HG03280 (cell line): ENCODE data around the gene POU2AF1.

Source experiments
- ATAC-seq: cut with Tn5 transposase; IDR thresholded peaks from one replicate; pipeline ENCODE4 v1.9.1; 2021; ENCODE audit warnings: mild to moderate bottlenecking, moderate library complexity; ENCODE audit not compliant: unreplicated experiment

POU2AF1 gene

DNA sequence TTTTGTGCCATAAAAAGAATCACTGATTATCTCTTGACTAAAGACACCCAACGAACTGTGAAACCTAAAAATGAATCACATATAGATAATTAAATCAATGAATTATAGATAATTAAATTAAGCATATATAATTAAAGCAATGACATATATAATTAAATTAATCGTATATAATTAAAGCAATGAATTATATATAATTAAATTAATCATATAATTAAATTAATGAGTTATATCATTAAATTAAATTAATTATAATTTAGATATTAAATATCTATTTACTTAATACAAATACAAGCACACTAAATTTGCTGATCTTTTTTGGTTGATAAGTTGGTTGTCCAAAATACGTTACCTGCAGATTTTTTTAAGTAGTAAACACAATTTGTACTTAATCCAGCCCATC, 30.9 kb downstream of the POU2AF1 start:
- ATAC-seq = no peak

- no peak for ATAC-seq
Observed at GRCh38 chr11:111347723-111348115, 31.4 kb downstream of the POU2AF1 start.

- no peak for ATAC-seq
Observed at GRCh38 chr11:111347002-111347722, 31.9 kb downstream of the POU2AF1 start.

DNA sequence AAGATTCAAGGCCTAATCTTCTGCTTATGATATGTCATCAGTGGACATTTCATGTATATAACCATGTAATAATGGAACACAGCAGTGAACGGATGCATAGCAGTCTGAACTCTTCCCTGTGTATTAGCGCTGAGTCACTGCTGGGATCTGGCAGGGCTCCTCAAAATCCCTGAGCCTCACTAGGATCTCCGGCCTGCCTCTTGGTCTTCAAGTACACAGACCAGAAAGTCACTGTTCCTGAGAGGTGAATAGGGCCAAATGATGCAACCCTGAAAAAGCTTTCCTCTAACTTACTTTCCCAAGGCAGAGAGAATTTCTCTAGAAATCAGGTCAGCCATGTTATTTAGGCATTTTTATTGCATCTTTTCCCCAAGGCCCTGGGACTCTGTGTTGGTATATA, 35.0 kb downstream of the POU2AF1 start:
- ATAC-seq = no peak

DNA sequence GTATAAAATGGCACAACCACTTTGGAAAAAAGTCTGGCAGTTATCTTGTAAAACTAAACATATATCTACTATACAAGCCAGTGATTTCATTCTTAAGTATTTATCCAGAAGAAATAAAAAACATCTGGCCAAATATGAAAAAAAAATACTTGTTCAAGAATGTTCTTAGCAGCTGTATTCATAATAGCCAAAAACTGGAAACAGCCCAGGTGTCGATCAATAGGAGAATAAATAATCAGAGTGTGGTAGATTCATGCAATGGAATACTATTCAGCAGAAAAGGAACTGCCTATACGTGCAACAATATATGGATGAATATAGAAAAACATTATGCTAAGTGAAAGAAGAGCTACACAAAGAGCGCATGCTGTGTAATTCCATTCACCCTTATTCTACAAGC, 36.7 kb downstream of the POU2AF1 start:
- no peak for ATAC-seq

- ATAC-seq = no peak
Observed at GRCh38 chr11:111339758-111340388, 39.2 kb downstream of the POU2AF1 start.

DNA sequence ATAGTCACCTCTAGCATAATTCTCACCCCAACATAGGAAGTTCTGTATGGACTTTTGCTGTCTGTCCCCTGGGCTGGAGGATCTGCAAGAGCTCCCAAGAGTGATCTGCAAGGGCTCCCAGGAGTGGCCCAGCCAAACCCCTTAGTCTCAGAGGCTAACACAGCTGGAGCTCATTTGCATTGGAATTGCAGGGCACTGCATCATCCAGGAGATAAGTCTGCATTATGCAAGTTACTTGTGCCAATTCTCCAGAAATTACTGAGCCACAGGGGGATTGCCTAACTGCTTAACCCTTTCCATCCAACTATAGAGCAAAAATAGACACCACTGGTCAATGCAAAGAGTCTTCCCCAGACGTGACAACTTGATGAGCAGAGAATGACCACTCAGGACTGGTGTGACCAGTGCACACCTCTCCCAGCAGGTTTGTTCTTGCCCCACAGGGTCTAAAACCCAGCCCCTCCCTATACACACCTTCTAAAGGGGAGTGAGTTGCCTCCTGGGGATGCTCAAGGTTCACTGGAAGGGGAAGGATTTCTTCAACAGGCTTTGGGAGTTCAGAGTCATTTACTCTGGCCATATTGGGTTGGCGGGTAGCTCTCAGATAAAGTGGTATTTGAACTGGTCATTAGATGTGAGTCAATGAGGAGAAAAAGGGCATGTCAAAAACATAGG, 42.4 kb downstream of the POU2AF1 start:
- ATAC-seq = no peak

- ATAC-seq = no peak
Observed at GRCh38 chr11:111336062-111336461, 43.0 kb downstream of the POU2AF1 start.

DNA sequence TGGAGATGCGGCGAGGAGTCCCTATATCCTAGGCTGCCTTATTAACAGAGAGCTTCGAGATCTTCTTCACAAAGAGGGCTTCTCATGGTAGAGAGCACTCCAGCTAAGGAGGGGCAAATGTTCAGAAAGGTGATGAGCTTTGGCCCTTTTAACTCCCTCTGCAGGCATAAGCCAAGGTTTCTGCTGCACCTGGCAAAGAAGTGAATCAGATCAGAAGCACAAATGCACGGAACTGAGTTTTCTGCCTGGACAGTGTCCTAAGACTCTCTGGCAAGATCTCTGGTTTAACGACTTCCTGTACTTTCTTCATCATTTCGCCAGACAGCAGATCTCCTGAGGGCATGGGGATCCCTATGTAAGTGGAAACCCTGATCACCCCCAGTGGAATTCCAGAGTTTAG, 43.5 kb downstream of the POU2AF1 start:
- no peak for ATAC-seq

DNA sequence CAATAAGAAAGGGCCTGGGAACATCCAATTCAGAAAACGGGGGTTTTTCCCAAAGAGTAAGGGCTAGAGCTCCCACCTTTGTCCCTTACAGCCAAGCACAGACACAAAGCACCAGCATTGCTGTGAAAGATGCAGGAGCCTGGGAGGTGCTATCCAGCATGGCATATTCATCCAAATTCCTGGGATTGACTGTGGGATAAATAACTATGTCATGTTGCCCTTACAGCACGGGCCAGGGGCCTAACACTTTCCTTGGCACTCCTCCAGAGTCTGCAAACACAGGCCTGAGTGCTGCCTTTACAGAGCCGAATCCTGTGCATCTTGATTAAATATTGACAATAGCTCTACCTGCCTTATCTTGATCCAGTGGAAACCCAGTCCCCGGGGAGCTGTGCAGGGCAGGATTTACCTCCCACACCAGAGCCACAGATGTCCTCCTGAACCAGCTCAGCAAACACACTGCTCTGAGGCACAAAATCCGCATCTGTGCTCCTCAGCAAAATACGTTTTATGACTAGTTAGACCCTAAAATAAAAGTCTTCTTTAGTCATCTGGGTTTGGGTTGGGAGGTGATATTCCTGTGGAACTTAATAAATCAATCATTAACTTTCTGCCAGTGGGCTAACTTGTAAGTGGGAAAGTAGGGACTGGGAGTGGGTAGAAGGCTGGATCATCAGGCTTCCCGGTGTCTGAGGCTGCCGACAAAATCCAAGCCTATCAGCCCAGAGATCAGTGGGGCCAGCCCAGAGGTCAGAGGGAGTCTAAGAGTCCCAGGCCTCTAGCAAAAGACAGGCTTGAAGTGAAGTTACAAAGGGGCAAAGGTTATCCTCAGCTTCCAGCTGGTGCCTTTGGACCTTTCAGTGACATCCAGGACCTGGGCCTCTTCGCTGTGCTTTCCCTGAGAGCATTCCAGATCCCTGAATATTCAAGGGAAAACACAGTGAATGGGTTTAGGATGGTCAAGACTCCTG, 44.3 kb downstream of the POU2AF1 start:
- ATAC-seq = no peak

DNA sequence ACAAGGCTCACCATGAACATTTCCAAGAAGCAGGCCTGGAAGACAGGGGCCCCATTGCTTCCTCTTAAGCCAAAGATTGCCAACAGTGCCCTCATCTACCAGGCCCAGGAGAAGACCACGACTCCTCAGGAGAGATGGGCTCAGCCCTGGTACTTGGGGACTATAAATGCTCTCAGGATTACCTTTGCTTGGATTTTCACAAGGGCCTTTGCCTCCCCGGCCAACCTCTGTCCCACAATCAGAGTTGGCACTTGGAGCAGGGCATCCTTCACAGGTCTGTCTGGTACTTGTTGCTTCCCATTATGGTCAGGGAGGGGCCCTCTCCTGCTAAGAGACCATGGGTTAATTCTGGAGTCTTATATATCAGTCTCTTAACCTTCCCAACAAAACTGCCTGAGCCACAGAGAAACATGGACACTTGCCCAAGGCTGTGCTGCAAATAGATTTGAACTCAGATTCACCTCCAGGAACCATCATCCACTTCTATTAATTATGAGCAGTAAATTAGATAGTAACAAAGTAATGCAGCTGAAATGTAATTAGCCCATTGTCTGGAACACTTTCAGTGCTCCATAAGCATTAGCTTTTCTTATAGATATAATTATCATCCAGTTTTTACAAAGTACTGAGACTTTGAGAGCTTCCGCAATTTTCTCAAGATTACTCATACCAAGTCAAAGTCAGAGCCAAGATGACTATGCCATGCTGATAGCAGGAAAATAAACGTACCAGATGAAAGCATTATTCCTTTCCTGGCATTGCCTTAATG, 47.2 kb downstream of the POU2AF1 start:
- ATAC-seq = no peak

GRCh38 chr11:111330234-111330893, 48.7 kb downstream of the POU2AF1 start:
- no peak for ATAC-seq

DNA sequence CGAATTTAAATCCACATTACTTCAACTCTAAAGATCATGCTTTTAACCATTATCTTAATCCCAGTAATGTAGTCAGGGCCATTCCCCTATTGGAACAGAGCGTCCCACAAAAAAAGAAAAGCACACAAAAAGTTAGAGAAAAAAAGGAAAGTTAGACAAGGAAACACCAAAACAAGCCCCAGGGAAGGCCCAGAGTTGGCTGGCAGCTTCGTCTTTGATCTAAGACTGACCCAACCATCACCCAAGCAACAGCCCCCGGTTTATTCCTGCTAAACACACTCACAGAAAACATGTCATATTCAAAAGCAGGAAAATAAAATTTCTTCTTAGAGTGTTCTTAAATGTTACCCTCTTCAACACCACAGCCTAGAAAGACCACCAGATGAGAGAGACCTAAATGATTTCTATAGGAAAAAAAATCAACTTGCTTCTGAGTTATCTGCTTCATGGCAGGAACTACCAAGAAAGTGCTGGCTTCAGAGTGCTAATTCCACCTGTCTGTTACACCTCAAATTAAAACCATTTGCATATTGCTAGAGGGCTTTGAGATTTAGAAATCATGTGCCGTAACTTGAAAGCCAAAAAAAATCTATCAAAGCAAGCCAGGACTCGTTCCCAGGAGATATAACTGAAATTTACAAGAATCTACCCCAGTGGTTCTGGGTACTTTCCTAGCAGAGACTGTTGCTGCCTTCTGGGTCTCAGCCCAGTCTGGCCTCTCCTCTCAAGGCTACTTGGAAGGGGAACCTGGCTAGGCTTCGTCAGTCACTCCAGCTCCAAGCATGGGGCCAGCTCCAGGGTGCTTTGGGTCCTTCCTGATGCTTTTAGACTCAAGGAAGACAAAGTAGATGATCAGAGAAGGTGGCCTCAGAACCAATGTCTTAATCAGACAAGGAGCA, 49.5 kb downstream of the POU2AF1 start:
- no peak for ATAC-seq

GRCh38 chr11:111327908-111328624, 51.0 kb downstream of the POU2AF1 start:
- ATAC-seq = no peak

DNA sequence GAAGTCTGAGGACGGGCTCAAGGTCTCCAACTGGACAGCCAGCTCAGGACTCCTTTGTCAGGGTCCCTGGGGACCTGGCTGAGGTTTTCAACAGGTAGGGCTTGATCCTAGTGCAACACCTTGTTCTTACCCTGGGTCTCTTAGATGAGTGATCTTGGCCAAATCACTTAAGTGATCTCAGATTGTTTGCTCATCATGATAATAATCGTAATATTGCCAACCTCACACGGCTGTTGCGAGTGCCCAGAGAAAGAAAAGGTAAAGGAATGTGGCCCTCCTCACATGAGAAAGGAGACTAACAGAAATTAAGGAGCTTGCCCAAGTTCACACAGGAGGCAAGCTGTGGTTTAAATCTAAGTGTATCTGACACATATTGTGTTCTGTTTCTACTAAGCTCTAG, 52.3 kb downstream of the POU2AF1 start:
- no peak for ATAC-seq

- ATAC-seq = no peak
Observed at GRCh38 chr11:111325259-111325658, 53.8 kb downstream of the POU2AF1 start.

DNA sequence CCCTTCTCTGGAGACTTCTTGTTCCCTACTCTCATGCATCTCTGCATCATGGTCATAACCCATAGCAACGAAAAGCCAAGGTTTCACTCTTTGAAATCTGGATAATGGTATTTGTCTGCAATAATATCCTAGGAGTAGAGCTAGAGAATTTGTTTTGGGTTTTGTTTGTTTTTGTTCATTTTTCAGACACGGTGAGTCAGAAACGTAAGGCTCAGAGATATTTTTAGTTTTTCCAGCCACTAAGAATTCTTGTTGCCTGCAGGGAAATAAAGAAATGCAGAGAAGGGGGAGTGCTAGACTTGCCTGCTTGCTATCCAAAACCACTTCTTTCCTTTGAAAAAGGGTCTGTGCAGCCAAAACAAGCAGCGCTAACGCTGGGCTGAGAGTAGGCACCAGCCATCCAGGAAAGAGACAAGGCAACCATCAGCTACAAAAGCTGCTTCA, 54.8 kb downstream of the POU2AF1 start:
- no peak for ATAC-seq

- ATAC-seq = no peak
Observed at GRCh38 chr11:111322534-111322933, 56.5 kb downstream of the POU2AF1 start.
